HepG2 (cell line): ENCODE results near the gene EIF6. TPM values are rescaled to one million over a fixed set of nuclear protein-coding genes. Genes with fewer than 3 reads are reported as not detected.

Experiments
- ATF6 ChIP-seq: sonication (generic); formaldehyde crosslinking; conservative IDR thresholded peaks from 2 replicates; pipeline ENCODE4 v1.4.0; 2020; ENCODE audit warnings: missing genetic modification reagents
- ELF1 ChIP-seq: sonication (generic); formaldehyde crosslinking; IDR thresholded peaks from 2 replicates; pipeline ENCODE4 v1.4.0; 2020; ENCODE audit warnings: missing genetic modification reagents
- FOSL1 ChIP-seq: sonication (generic); formaldehyde crosslinking; IDR thresholded peaks from 2 replicates; pipeline ENCODE4 v1.9.0; 2021; ENCODE audit warnings: missing genetic modification reagents, borderline replicate concordance
- RXRA ChIP-seq: sonication (generic); formaldehyde crosslinking; IDR thresholded peaks from 2 replicates; pipeline ENCODE4 v1.5.1; 2020; ENCODE audit warnings: missing genetic modification reagents
- SNAI1 ChIP-seq: sonication (generic); formaldehyde crosslinking; IDR thresholded peaks from 2 replicates; pipeline ENCODE4 v1.5.0; 2020; ENCODE audit warnings: mild to moderate bottlenecking, missing genetic modification reagents, borderline replicate concordance
- SP140L ChIP-seq: sonication (generic); formaldehyde crosslinking; IDR thresholded peaks from 2 replicates; pipeline ENCODE4 v1.4.0; 2020; ENCODE audit warnings: missing genetic modification reagents, borderline replicate concordance
- ZHX1 ChIP-seq: sonication (generic); formaldehyde crosslinking; IDR thresholded peaks from 2 replicates; pipeline ENCODE4 v1.8.1; 2022; ENCODE audit warnings: low read depth, mild to moderate bottlenecking, missing genetic modification reagents
- ZNF407 ChIP-seq: sonication (generic); formaldehyde crosslinking; IDR thresholded peaks from one replicate; pipeline ENCODE4 v1.5.1; 2020; ENCODE audit warnings: mild to moderate bottlenecking, missing genetic modification reagents; ENCODE audit errors: not compliant biosample characterization
- ZNF580 ChIP-seq: IDR thresholded peaks from 2 replicates; pipeline ENCODE4 v1.6.1; 2016; ENCODE audit warnings: low read depth, borderline replicate concordance
- polyA plus RNA-seq, 8 experiments: library from polyadenylated mRNA; depleted of rRNA in 3 of 8; stranded (reverse) in 7 of 8; unstranded in 1 of 8; fragments of >200 nt; fragmentation: Illumina TruSeq in 4 of 8; extraction: Trizol in 4 of 8; gene quantifications; 2 replicates each; pipeline versions ENCODE4 v1.2.1 to v1.2.3, GENCODE V29; 2011 to 2016; ENCODE audit warnings: low read depth in 4 of 8, missing spikeins in 1 of 8, mixed read lengths in 1 of 8; ENCODE audit not compliant: insufficient read depth in 1 of 8
- total RNA-seq, 5 experiments: library from RNA; depleted of rRNA; stranded (reverse); fragments of >200 nt; fragmentation: Illumina TruSeq; extraction: Trizol; gene quantifications; 2 replicates each; pipeline ENCODE4 v1.2.3, GENCODE V29; 2016; ENCODE audit warnings: low read depth in 1 of 5
- TF ChIP-seq, protein P1 (sequence below): sonication (generic); formaldehyde crosslinking; IDR thresholded peaks from 2 replicates; pipeline ENCODE4 v1.8.1; 2023; ENCODE audit warnings: missing genetic modification reagents, inconsistent platforms, borderline replicate concordance

Gene EIF6
- total and polyA plus RNA-seq, 2 of the 13 experiments (the other 11 are each of a cell fraction or from before 2014, with no cell fraction given): 462 to 466 TPM

- no peak for TF ChIP-seq SP140L (CRISPR knock-in tag)
- TF ChIP-seq RXRA (CRISPR knock-in tag): peak; percentile 83
- TF ChIP-seq ZNF580 (CRISPR knock-in tag): peak; percentile 36; the same call in 1 of the 2 replicates
- peak; percentile 79 for TF ChIP-seq ZNF407 (CRISPR knock-in tag)
- no peak for TF ChIP-seq SNAI1 (CRISPR knock-in tag)
- 0 out of 2 replicates have a peak, but pooled peaks have one; percentile 26 for TF ChIP-seq ELF1 (CRISPR knock-in tag)
- no peak for TF ChIP-seq FOSL1 (CRISPR knock-in tag)
- no peak for TF ChIP-seq ATF6 (CRISPR knock-in tag)
- peak; percentile 43; the same call in 1 of the 2 replicates for TF ChIP-seq ZHX1
- TF ChIP-seq, protein P1, sequence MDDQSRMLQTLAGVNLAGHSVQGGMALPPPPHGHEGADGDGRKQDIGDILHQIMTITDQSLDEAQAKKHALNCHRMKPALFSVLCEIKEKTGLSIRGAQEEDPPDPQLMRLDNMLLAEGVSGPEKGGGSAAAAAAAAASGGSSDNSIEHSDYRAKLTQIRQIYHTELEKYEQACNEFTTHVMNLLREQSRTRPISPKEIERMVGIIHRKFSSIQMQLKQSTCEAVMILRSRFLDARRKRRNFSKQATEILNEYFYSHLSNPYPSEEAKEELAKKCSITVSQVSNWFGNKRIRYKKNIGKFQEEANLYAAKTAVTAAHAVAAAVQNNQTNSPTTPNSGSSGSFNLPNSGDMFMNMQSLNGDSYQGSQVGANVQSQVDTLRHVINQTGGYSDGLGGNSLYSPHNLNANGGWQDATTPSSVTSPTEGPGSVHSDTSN (CRISPR knock-in tag): no peak
Observed at GRCh38 chr20:35269055-35269781, 15.4 kb downstream of the EIF6 start (continued).
